BE2C (cell line): ENCODE results near the gene DMGDH.
A peak's percentile ranks its signal among the peaks of the same experiment; 100 is the strongest.

ENCODE experiments used
- DNase-seq: peaks from one replicate; pipeline ENCODE4 v3.0.0-alpha.2; 2020
- H3K27me3 ChIP-seq: fragments of 250-450 bp; sonication (Bioruptor Pico); 2 replicates; pipeline ENCODE4 v1.5.1; 2020; ENCODE audit warnings: mild to moderate bottlenecking
- H3K36me3 ChIP-seq: fragments of 250-450 bp; sonication (Bioruptor Pico); 2 replicates; pipeline ENCODE4 v1.5.1; 2020; ENCODE audit warnings: mild to moderate bottlenecking
- H3K4me1 ChIP-seq: fragments of 250-450 bp; sonication (Bioruptor Pico); 2 replicates; pipeline ENCODE4 v1.5.1; 2020
- H3K4me3 ChIP-seq: 2 replicates; pipeline ENCODE4 v1.5.1; 2011; ENCODE audit warnings: low read depth, low read length
- H3K9me3 ChIP-seq: fragments of 250-450 bp; sonication (Bioruptor Pico); 2 replicates; pipeline ENCODE4 v1.5.1; 2020
- TF ChIP-seq, protein P1 (sequence below): IDR thresholded peaks from 2 replicates; pipeline ENCODE4 v1.5.1; 2012; ENCODE audit warnings: mild to moderate bottlenecking, low read depth, low read length

The DMGDH gene

GRCh38 chr5:79108792-79109191 is 39.3 kb upstream of the DMGDH start:
- Histone ChIP-seq H3K9me3 (no peaks in the 10 kb centered on the region), H3K4me1 (no peaks in the 10 kb centered on the region), H3K27me3 (peaks cover 46% of the 10 kb centered on the region), H3K4me3 (no peak overlapping the region), H3K36me3 (no peaks in the 10 kb centered on the region)
- TF ChIP-seq, protein P1, sequence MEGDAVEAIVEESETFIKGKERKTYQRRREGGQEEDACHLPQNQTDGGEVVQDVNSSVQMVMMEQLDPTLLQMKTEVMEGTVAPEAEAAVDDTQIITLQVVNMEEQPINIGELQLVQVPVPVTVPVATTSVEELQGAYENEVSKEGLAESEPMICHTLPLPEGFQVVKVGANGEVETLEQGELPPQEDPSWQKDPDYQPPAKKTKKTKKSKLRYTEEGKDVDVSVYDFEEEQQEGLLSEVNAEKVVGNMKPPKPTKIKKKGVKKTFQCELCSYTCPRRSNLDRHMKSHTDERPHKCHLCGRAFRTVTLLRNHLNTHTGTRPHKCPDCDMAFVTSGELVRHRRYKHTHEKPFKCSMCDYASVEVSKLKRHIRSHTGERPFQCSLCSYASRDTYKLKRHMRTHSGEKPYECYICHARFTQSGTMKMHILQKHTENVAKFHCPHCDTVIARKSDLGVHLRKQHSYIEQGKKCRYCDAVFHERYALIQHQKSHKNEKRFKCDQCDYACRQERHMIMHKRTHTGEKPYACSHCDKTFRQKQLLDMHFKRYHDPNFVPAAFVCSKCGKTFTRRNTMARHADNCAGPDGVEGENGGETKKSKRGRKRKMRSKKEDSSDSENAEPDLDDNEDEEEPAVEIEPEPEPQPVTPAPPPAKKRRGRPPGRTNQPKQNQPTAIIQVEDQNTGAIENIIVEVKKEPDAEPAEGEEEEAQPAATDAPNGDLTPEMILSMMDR = no peak
- DNase-seq = no peak

- Histone ChIP-seq H3K4me1 (no peaks in the 10 kb centered on the region), H3K4me3 (no peak overlapping the region), H3K27me3 (peaks cover 43% of the 10 kb centered on the region), H3K36me3 (no peaks in the 10 kb centered on the region), H3K9me3 (no peaks in the 10 kb centered on the region)
- DNase-seq = no peak
- TF ChIP-seq, protein P1 = no peak
These were observed 38.6 kb upstream of the DMGDH start for GRCh38 chr5:79108086-79108485.

DNA sequence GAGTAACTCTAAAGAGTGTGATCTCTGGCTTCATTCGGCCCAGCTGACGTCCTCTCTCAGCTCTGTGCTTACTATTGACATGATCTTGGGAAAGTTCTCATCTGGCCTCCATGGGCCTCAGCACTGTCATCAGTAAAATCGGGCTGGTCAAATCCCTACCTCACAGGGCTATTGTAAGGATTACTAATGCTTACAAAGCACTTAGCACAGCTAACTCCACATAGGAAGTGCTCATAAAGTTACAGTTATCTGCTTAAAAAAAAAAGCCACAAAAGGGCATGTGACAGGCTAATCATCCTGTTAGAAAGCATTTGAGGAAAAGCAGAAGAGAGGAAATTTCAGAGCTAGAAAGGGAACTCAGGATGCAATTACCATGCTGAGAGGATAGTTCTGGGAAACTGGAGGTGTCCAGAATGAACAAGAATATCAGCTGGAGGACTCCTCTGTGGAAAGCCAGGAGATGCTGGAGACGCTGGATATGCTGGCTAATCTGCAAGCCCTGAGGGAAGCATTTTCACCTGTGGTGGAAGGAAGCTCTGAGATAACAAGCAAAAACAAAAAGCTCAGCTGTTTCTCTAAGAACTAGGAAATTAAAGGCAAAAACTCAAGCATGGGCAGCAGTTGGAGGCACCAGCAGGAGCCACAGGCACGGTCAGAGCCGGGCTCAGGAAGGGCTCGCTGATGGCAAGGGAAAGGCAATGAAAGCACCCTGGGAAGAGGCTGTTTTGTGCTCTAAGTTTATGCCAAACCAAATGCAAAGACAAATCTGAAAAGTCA is 37.7 kb upstream of the DMGDH start:
- TF ChIP-seq, protein P1 = no peak
- H3K4me1 ChIP-seq = no peaks in the 10 kb centered on the region
- H3K27me3 ChIP-seq = peaks cover 35% of the 10 kb centered on the region
- no peaks in the 10 kb centered on the region for H3K36me3 ChIP-seq
- no peak overlapping the region for H3K4me3 ChIP-seq
- DNase-seq = no peak
- H3K9me3 ChIP-seq = no peaks in the 10 kb centered on the region

DNA sequence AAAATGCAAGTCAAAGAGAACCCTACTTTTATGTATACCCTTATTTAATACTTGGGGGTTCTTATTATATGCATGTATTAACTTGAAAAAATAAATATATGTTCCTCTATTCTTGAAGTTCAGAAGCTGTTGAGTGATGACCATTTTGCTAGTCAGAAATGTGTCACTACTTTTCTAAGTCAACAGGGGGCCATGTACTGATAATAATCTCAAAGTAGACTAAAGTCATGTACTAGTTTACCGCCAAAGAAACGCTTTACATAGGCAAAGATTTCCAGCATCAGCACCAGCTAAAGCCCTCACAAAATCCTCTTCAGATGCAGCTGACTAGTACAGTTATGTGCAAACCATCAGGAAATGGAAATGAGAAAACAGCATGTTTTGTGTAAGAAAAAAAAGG is 36.4 kb upstream of the DMGDH start:
- no peaks in the 10 kb centered on the region for H3K4me1 ChIP-seq
- no peaks in the 10 kb centered on the region for H3K36me3 ChIP-seq
- TF ChIP-seq, protein P1 = 0 out of 2 replicates have a peak, but pooled peaks have one; percentile 13
- H3K9me3 ChIP-seq = no peaks in the 10 kb centered on the region; the same call in 1 of the 2 replicates
- peaks cover 22% of the 10 kb centered on the region for H3K27me3 ChIP-seq
- no peak overlapping the region for H3K4me3 ChIP-seq
- DNase-seq = no peak

DNA sequence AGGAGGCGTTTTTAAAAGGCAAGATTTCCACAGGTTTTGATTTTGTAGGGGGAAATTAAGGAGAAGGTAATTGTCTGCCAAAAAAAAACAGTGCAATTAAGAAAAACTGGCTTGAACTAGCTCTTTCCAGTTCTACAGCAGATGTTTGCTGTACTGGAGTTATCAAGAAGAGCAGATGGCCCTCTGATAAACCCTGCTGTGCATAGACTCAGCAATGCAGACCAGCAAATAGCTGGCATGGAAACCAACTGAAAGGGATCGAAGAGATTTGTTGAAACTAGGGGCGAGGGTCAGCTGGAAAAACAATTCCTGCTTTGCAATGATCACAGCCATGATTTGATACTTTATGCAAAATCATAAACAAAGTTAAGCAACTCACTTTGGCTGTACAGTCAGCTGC is 24.3 kb upstream of the DMGDH start:
- no peak overlapping the region for H3K4me3 ChIP-seq
- H3K4me1 ChIP-seq = peaks cover 6% of the 10 kb centered on the region; the same call in 1 of the 2 replicates
- TF ChIP-seq, protein P1 = no peak
- no peaks in the 10 kb centered on the region for H3K9me3 ChIP-seq
- no peaks in the 10 kb centered on the region for H3K27me3 ChIP-seq
- H3K36me3 ChIP-seq = no peaks in the 10 kb centered on the region
- no peak for DNase-seq

DNA sequence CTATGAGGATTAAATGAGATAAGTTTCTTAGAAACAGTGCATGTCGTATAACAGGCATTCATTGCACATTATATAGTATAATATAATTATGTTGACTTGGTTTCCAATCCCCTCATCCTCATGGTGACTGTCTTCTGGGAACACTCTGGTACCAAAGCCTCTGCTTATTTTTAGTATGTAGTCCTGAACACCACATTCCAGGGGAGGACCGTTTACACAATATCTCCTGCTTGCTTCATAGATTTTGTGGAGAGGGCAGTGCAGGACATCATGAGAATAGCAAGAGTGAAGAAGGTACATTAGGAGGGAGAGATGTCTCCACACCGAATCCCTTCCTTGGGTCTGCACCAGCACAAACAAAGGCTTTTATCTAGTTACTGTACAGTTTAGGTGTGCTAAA is 21.6 kb upstream of the DMGDH start:
- no peak for DNase-seq
- TF ChIP-seq, protein P1 = no peak
- H3K4me1 ChIP-seq = peaks cover 6% of the 10 kb centered on the region; the same call in 1 of the 2 replicates
- H3K36me3 ChIP-seq = no peaks in the 10 kb centered on the region
- no peaks in the 10 kb centered on the region for H3K9me3 ChIP-seq
- no peaks in the 10 kb centered on the region for H3K27me3 ChIP-seq
- H3K4me3 ChIP-seq = no peak overlapping the region
